K562 (cell line): ENCODE data around the gene CYSTM1. TPM values are rescaled to one million over a fixed set of nuclear protein-coding genes. Genes with fewer than 3 reads are reported as not detected.
A peak's percentile ranks its signal among the peaks of the same experiment; 100 is the strongest.

Experiments used
- ATAC-seq: fragments of 200-7000 bp; cut with Tn5 transposase; 3 replicates; pipeline ENCODE4 v1.9.1; 2020; ENCODE audit warnings: moderate library complexity
- BruUV-seq: library from RNA; stranded (reverse); fragments of 400-500 nt; replicated peaks from 2 replicates; lab custom pipeline; 2021; lab: Mats Ljungman, UMichigan
- CTCF ChIA-PET: fragments of 300-600 bp; formaldehyde crosslinking; extraction: SDS; loops from one replicate; lab custom pipeline; 2021; ENCODE audit warnings: low intra/inter-chr PET ratio; lab: Yijun Ruan, JAX
- POLR2A ChIA-PET: fragments of 300-600, 350-650 bp; sonication (Branson Sonifier 250); formaldehyde crosslinking; extraction: SDS; loops from one replicate; lab custom pipeline; 2021; ENCODE audit warnings: antibody characterized with exemption, inconsistent platforms; lab: Yijun Ruan, JAX
- DNase-seq, 4 experiments: peaks; one replicate each; pipeline versions ENCODE4 v3.0.0 to v3.0.0-alpha.2; 2011 to 2018; ENCODE audit warnings: low spot score in 3 of 4, mixed read lengths in 3 of 4; ENCODE audit errors: extremely low read depth in 1 of 4
- FAIRE-seq: peaks from 2 replicates; lab custom pipeline; 2011; peaks lifted over from hg19 to GRCh38; lab: Jason Lieb, UNC
- H2AFZ ChIP-seq: 2 replicates; pipeline ENCODE4 v1.6.0; 2011; ENCODE audit warnings: low read depth, low read length, control low read depth, inconsistent platforms
- H3K27ac ChIP-seq: fragments of 200-600 bp; 3 replicates; pipeline ENCODE4 v1.8.0; 2011; ENCODE audit warnings: low read depth, mild to moderate bottlenecking, control low read depth, inconsistent platforms, low read length, moderate library complexity, mixed read lengths; ENCODE audit errors: extremely low read depth
- H3K27me3 ChIP-seq, 2 experiments: fragments of 300-600 bp in 1 of 2; 2 replicates in 1 of 2; 3 replicates in 1 of 2; pipeline versions ENCODE4 v1.6.0 to v1.8.0; 2011; ENCODE audit warnings: inconsistent platforms in 2 of 2, low read length in 2 of 2, mild to moderate bottlenecking in 1 of 2, mixed read lengths in 1 of 2, moderate library complexity in 1 of 2; ENCODE audit not compliant: control insufficient read depth in 2 of 2, insufficient read depth in 2 of 2
- H3K36me3 ChIP-seq: fragments of 300-600 bp; 3 replicates; pipeline ENCODE4 v1.8.0; 2011; ENCODE audit warnings: mild to moderate bottlenecking, low read length, inconsistent platforms; ENCODE audit not compliant: control insufficient read depth, insufficient read depth
- H3K4me1 ChIP-seq, 2 experiments: fragments of 200-600 bp in 1 of 2; replicated peaks in 1 of 2; 2 replicates in 1 of 2; 3 replicates in 1 of 2; pipeline versions ENCODE4 v1.5.1 to v1.8.0; 2011; ENCODE audit warnings: inconsistent platforms in 2 of 2, low read length in 2 of 2, mild to moderate bottlenecking in 1 of 2, mixed read lengths in 1 of 2, moderate library complexity in 1 of 2; ENCODE audit not compliant: control insufficient read depth in 2 of 2, insufficient read depth in 2 of 2
- H3K4me2 ChIP-seq: 2 replicates; pipeline ENCODE4 v1.6.1; 2011; ENCODE audit warnings: low read length, control low read depth, inconsistent platforms, mixed read lengths; ENCODE audit not compliant: insufficient read depth
- H3K4me3 ChIP-seq: fragments of 200-600 bp; sonication (generic), shearing (Covaris generic); 2 replicates; pipeline ENCODE4 v1.5.1; 2016; ENCODE audit warnings: control low read depth, inconsistent platforms
- H3K79me2 ChIP-seq: fragments of 200-600 bp; 3 replicates; pipeline ENCODE4 v1.8.0; 2011; ENCODE audit warnings: low read length, inconsistent platforms; ENCODE audit not compliant: control insufficient read depth, insufficient read depth
- H3K9ac ChIP-seq, 2 experiments: 2 replicates each; pipeline versions ENCODE4 v1.6.0 to v1.6.1; 2011; ENCODE audit warnings: low read depth in 2 of 2, low read length in 2 of 2, control low read depth in 1 of 2, inconsistent platforms in 1 of 2, mild to moderate bottlenecking in 1 of 2, mixed read lengths in 1 of 2; ENCODE audit not compliant: insufficient read depth in 1 of 2
- H3K9me1 ChIP-seq: one replicate; pipeline ENCODE4 v1.6.0; 2011; ENCODE audit warnings: inconsistent platforms, mild to moderate bottlenecking, low read length, moderate library complexity; ENCODE audit not compliant: control insufficient read depth, insufficient read depth
- H3K9me3 ChIP-seq: replicated peaks from 2 replicates; pipeline ENCODE4 v1.5.1; 2011; ENCODE audit warnings: low read depth, low read length, inconsistent platforms; ENCODE audit not compliant: control insufficient read depth, insufficient read depth
- H4K20me1 ChIP-seq: replicated peaks from 2 replicates; pipeline ENCODE4 v1.6.1; 2011; ENCODE audit warnings: low read length, inconsistent platforms, mixed read lengths; ENCODE audit not compliant: control insufficient read depth, insufficient read depth
- BRF1 ChIP-seq: IDR thresholded peaks from 3 replicates; pipeline ENCODE4 v1.6.1; 2011; ENCODE audit warnings: borderline replicate concordance, mild to moderate bottlenecking; ENCODE audit not compliant: insufficient read length; ENCODE audit errors: extremely low read depth
- COPS2 ChIP-seq: fragments of 450-650 bp; conservative IDR thresholded peaks from 2 replicates; pipeline ENCODE4 v1.6.1; 2016; ENCODE audit warnings: mild to moderate bottlenecking, moderate library complexity
- FOXA1 ChIP-seq: fragments of 450-650 bp; IDR thresholded peaks from 2 replicates; pipeline ENCODE4 v1.6.1; 2016; ENCODE audit warnings: mild to moderate bottlenecking, borderline replicate concordance
- FOXJ3 ChIP-seq: sonication (generic); formaldehyde crosslinking; IDR thresholded peaks from 2 replicates; pipeline ENCODE4 v1.4.0; 2020; ENCODE audit warnings: mild to moderate bottlenecking, missing genetic modification reagents
- HMG20A ChIP-seq: fragments of 450-650 bp; formaldehyde crosslinking; conservative IDR thresholded peaks from 2 replicates; pipeline ENCODE4 v1.4.0; 2020; ENCODE audit warnings: mild to moderate bottlenecking, mixed read lengths
- ILK ChIP-seq: fragments of 450-650 bp; IDR thresholded peaks from 2 replicates; pipeline ENCODE4 v1.6.1; 2016; ENCODE audit warnings: missing genetic modification characterization, low read depth, mild to moderate bottlenecking, missing compliant biosample characterization, moderate library complexity, borderline replicate concordance
- JUNB ChIP-seq: fragments of 450-650 bp; formaldehyde crosslinking; conservative IDR thresholded peaks from 2 replicates; pipeline ENCODE4 v1.4.0; 2020; ENCODE audit warnings: mild to moderate bottlenecking
- MAZ ChIP-seq, 2 experiments: fragments of 450-650 bp in 1 of 2; sonication (generic) in 1 of 2; formaldehyde crosslinking; IDR thresholded peaks in 1 of 2; conservative IDR thresholded peaks in 1 of 2; 2 replicates each; pipeline versions ENCODE4 v1.4.0 to v1.5.0; 2020; ENCODE audit warnings: mild to moderate bottlenecking in 1 of 2, missing genetic modification reagents in 1 of 2
- NCOA2 ChIP-seq, 2 experiments: fragments of 450-650 bp; IDR thresholded peaks; 2 replicates each; pipeline ENCODE4 v1.6.1; 2018; ENCODE audit warnings: mild to moderate bottlenecking in 2 of 2, moderate library complexity in 1 of 2; ENCODE audit not compliant: partially characterized antibody in 2 of 2
- SMARCA4 ChIP-seq: fragments of 450-650 bp; IDR thresholded peaks from 2 replicates; pipeline ENCODE4 v1.6.1; 2016
- TAF1 ChIP-seq: IDR thresholded peaks from 2 replicates; pipeline ENCODE4 v1.6.1; 2011; ENCODE audit warnings: mild to moderate bottlenecking, low read length, moderate library complexity; ENCODE audit not compliant: insufficient read depth, control insufficient read depth, severe bottlenecking; ENCODE audit errors: extremely low read depth
- ZFP36 ChIP-seq: fragments of 150-350 bp; IDR thresholded peaks from 2 replicates; pipeline ENCODE4 v1.6.1; 2018; ENCODE audit warnings: low read length, low read depth; ENCODE audit not compliant: partially characterized antibody
- ZNF143 ChIP-seq: sonication (generic); formaldehyde crosslinking; IDR thresholded peaks from 2 replicates; pipeline ENCODE4 v1.9.0; 2022; ENCODE audit warnings: mild to moderate bottlenecking, missing genetic modification reagents
- ZNF212 ChIP-seq: fragments of 450-650 bp; formaldehyde crosslinking; IDR thresholded peaks from 2 replicates; pipeline ENCODE4 v1.4.0; 2020; ENCODE audit warnings: mild to moderate bottlenecking
- WGBS: fragments of 100-300 bp; shearing (Covaris generic); methylation state at CpG from one replicate; pipeline ENCODE4 v1.1.6; 2016; ENCODE audit warnings: low coverage, mixed read lengths; ENCODE audit not compliant: insufficient coverage; ENCODE audit errors: missing lambda C conversion rate; 5-methylcytosine and 5-hydroxymethylcytosine counted together
- in situ Hi-C: fragments of 300-500 bp; cut with MboI; formaldehyde crosslinking; loops from 4 replicates; pipeline ENCODE4 v1.15.0; 2018; ENCODE audit warnings: inconsistent platforms, mixed read lengths
- intact Hi-C: fragments of 100-400 bp; cut with micrococcal nuclease; formaldehyde crosslinking; loops from 2 replicates; pipeline ENCODE4 v1.14.2; 2022
- polyA plus RNA-seq, 8 experiments: library from polyadenylated mRNA; depleted of rRNA in 4 of 8; stranded (reverse) in 5 of 8; unstranded in 3 of 8; fragments of >200 nt; fragmentation: Nextera tagmentation in 2 of 8; fragmentation: Illumina TruSeq in 1 of 8; extraction: Ambion mirVana in 2 of 8; extraction: Trizol in 1 of 8; gene quantifications; 2 replicates each; pipeline versions ENCODE4 v1.2.1 to v1.2.3, GENCODE V29; 2011 to 2014; ENCODE audit warnings: inconsistent platforms in 1 of 8, missing spikeins in 1 of 8
- total RNA-seq, 7 experiments: library from RNA; depleted of rRNA in 6 of 7; stranded (reverse); fragments of >200 nt in 6 of 7; fragmentation: Illumina TruSeq in 2 of 7; extraction: Trizol in 2 of 7; gene quantifications; 2 replicates each; pipeline versions ENCODE4 v1.2.1 to v1.2.3, GENCODE V29; 2011 to 2021; ENCODE audit warnings: low replicate concordance in 1 of 7
- TF ChIP-seq, protein P1 (sequence below): sonication (generic); formaldehyde crosslinking; IDR thresholded peaks from 2 replicates; pipeline ENCODE4 v1.8.0; 2022; ENCODE audit warnings: mild to moderate bottlenecking, missing genetic modification reagents
- TF ChIP-seq, protein P2 (sequence below): sonication (generic); formaldehyde crosslinking; IDR thresholded peaks from 2 replicates; pipeline ENCODE4 v1.4.0; 2020; ENCODE audit warnings: mild to moderate bottlenecking, missing genetic modification reagents

Gene CYSTM1
- total and polyA plus RNA-seq, 9 of the 15 experiments (the other 6 are each of a cell fraction or from before 2014, with no cell fraction given) = 76.1 to 422 (median 108) TPM

DNA sequence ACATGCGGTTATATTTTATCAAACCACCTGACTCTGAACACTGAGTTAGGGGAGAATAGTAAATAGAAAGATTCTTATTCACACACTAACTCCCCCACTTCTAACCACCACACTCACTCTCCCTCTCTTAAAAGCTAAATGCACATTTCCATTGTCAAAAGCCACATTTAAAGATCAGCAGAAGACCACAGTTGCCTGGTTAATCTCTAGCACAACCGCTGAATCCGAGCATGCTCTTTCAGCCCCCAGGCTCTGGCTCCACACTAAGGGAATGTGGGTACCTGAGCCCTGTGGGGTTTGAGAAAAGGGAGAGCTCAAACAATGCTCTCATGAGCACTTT lies 92.2 kb downstream of the CYSTM1 start:
- intact Hi-C loops = no loop called here
- ATAC-seq = peak; percentile 38; the same call in 2 of the 3 replicates
- CTCF ChIA-PET = no interaction called here
- TF ChIP-seq ILK (tag) (no peak), ZNF143 (CRISPR knock-in tag) (no peak), COPS2 (no peak), MAZ (CRISPR knock-in tag; conservative IDR thresholded peaks at IDR 0.05 in 1 of 2, IDR thresholded peaks at IDR 0.05 in 1 of 2) (no peak), TAF1 (no peak), JUNB (no peak), NCOA2 (IDR thresholded peaks at IDR 0.05; ENCODE audit: partially characterized antibody in 2 of 2) (no peak), ZNF212 (CRISPR knock-in tag) (no peak), BRF1 (no peak), FOXA1 (no peak), FOXJ3 (CRISPR knock-in tag) (no peak), ZFP36 (no peak), SMARCA4 (no peak), HMG20A (CRISPR knock-in tag) (no peak)
- TF ChIP-seq, protein P1, sequence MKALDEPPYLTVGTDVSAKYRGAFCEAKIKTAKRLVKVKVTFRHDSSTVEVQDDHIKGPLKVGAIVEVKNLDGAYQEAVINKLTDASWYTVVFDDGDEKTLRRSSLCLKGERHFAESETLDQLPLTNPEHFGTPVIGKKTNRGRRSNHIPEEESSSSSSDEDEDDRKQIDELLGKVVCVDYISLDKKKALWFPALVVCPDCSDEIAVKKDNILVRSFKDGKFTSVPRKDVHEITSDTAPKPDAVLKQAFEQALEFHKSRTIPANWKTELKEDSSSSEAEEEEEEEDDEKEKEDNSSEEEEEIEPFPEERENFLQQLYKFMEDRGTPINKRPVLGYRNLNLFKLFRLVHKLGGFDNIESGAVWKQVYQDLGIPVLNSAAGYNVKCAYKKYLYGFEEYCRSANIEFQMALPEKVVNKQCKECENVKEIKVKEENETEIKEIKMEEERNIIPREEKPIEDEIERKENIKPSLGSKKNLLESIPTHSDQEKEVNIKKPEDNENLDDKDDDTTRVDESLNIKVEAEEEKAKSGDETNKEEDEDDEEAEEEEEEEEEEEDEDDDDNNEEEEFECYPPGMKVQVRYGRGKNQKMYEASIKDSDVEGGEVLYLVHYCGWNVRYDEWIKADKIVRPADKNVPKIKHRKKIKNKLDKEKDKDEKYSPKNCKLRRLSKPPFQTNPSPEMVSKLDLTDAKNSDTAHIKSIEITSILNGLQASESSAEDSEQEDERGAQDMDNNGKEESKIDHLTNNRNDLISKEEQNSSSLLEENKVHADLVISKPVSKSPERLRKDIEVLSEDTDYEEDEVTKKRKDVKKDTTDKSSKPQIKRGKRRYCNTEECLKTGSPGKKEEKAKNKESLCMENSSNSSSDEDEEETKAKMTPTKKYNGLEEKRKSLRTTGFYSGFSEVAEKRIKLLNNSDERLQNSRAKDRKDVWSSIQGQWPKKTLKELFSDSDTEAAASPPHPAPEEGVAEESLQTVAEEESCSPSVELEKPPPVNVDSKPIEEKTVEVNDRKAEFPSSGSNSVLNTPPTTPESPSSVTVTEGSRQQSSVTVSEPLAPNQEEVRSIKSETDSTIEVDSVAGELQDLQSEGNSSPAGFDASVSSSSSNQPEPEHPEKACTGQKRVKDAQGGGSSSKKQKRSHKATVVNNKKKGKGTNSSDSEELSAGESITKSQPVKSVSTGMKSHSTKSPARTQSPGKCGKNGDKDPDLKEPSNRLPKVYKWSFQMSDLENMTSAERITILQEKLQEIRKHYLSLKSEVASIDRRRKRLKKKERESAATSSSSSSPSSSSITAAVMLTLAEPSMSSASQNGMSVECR = no peak
- TF ChIP-seq, protein P2, sequence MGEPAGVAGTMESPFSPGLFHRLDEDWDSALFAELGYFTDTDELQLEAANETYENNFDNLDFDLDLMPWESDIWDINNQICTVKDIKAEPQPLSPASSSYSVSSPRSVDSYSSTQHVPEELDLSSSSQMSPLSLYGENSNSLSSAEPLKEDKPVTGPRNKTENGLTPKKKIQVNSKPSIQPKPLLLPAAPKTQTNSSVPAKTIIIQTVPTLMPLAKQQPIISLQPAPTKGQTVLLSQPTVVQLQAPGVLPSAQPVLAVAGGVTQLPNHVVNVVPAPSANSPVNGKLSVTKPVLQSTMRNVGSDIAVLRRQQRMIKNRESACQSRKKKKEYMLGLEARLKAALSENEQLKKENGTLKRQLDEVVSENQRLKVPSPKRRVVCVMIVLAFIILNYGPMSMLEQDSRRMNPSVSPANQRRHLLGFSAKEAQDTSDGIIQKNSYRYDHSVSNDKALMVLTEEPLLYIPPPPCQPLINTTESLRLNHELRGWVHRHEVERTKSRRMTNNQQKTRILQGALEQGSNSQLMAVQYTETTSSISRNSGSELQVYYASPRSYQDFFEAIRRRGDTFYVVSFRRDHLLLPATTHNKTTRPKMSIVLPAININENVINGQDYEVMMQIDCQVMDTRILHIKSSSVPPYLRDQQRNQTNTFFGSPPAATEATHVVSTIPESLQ (CRISPR knock-in tag) = no peak

More for the DNA sequence above, 92.2 kb downstream of the CYSTM1 start:
- Histone ChIP-seq H3K9me3 (no peaks in the 10 kb centered on the region), H3K27me3 (no peaks in the 10 kb centered on the region), H3K4me1 (peaks cover 0 to 9% of the 10 kb centered on the region in 2 experiments; a peak in 2 of 5 replicates), H3K9me1 (no peaks in the 10 kb centered on the region), H3K4me2 (no peak overlapping the region; the same call in 1 of the 2 replicates), H4K20me1 (no peaks in the 10 kb centered on the region; the same call in 1 of the 2 replicates), H3K27ac (peak overlapping the region; percentile 26; the same call in 1 of the 3 replicates), H3K79me2 (peaks cover 13% of the 10 kb centered on the region; the same call in 1 of the 3 replicates), H3K4me3 (no peak overlapping the region), H3K36me3 (peaks cover 9% of the 10 kb centered on the region; the same call in 1 of the 3 replicates), H3K9ac (peak overlapping the region in 1 of 2 experiments; percentile 24; a peak in 1 of 4 replicates), H2AFZ (no peak overlapping the region)
- in situ Hi-C loops = no loop called here
- BruUV-seq = no TSS peak
- no peak for FAIRE-seq
- WGBS = 51% methylated on average over 3 of the region's 3 CpGs
- POLR2A ChIA-PET = interaction anchor here (0.8 to 1.3 kb wide), 2 partner anchors 14 to 79 kb away, joined by 3 read pairs; no protein-coding TSS in a partner anchor
- DNase-seq = no peak
